Activated CD4-positive, alpha-beta T cell treated with anti-CD3 and anti-CD28 coated beads, Interleukin-2, amount 50 U/mL, for 16 hours (primary cell): Measurements from ENCODE around the gene DCST2.
"Not testable (repeated sequence)": the region's sequence is repeated elsewhere in the genome, so short reads cannot be mapped to it uniquely, and the experiment has no call there.

Experiments
- DNase-seq: peaks from one replicate; pipeline ENCODE4 v3.0.0-alpha.2; 2020

Gene DCST2

DNA sequence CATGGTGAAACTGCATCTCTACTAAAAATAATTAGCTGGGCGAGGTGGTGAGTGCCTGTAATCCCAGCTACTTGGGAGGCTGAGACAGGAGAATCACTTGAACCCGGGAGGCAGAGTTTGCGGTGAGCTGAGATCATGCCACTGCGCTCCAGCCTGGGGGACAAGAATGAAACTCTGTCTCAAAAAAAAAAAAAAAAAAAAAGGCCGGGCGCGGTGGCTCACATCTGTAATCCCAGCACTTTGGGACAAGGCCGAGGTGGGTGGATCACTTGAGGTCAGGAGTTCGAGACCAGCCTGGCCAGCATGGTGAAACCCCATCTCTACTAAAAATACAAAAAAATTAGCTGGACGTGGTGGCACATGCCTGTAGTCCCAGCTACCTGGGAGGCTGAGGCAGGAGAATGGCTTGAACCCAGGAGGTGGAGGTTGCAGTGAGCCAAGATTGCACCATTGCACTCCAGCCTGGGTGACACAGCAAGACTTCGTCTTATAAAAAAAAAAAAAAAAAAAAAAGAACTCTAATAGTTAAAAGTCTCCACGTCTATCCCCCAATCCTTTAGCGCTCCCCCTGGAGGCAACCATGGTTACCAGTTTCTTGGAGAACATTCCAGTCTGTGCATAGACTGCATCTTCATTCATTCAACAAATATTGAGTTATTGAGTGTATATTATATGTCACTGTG is 38.1 kb downstream of the DCST2 start:
- not testable (repeated sequence) for DNase-seq

DNA sequence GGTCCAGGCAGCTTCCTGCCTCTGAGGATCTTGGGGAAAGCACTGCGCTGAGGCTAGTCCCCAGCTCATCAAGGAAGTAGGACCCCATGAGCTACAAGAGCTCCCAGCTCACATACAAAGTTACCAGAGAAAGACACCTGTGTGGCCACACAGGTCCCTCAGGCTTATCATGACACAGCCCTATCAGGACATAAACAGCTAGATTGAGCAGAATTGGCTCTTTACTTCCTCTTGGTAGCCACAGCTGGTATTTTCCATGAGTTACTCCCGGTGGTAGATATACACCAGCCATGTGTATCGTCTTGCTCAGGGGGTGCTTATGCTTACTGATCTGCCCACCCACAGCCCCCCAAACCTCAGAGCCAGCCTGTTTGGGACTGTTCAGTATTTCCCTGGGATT is 39.0 kb downstream of the DCST2 start:
- no peak for DNase-seq

DNA sequence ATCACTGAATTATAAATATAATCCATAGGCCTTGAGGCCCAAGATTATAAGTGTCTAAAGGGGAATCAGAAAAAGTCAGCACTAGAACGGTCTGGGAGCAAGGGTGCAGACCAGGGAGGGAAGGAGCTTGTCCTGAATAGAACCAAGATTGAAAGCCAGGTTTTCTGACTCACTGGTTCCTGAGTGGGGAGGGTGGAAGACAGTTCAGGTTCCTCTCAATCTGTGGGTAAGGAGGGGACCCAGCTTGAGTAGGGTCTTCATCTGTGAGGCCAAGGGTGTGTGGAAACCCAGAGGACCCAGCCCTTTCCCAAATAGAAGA is 39.4 kb downstream of the DCST2 start:
- DNase-seq, result no peak

DNA sequence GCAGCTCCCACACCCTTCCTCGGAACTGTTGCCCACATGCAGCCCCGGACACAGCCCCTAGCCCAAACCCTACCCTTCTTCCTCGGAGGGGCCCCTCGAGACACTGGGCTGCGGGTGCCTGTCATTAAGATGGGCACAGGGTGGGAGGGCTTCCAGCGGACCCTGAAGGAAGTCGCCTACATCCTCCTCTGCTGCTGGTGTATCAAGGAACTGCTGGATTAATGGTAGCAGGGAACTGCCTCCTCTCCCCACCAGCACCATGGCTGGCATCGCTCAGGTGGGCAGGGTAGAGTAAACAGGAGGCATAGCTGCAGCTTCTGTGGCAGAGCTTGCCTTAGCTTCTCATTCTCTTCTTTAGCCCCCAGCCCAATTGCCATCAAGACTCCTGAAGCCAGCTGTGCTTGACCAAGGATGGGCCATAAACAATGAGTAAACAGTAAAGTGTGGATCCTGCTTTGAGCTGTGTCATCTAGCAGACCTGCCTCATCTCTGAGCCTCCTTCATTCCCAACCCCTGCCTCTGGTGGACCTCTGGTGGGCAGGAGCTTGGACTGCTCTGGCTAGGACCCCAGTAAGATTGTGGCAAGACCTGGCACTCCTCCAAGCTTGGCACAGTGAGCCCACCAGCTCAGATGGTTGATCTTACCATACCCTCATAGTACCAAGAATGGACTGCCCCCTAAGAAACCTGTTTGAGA is 39.9 kb downstream of the DCST2 start, which contains the start of gene LENEP:
LENEP (plus strand) TSS at position 15 of the 697 bp plus-strand sequence; CDS start at position 37, 22 bp downstream.
- no peak for DNase-seq

DNA sequence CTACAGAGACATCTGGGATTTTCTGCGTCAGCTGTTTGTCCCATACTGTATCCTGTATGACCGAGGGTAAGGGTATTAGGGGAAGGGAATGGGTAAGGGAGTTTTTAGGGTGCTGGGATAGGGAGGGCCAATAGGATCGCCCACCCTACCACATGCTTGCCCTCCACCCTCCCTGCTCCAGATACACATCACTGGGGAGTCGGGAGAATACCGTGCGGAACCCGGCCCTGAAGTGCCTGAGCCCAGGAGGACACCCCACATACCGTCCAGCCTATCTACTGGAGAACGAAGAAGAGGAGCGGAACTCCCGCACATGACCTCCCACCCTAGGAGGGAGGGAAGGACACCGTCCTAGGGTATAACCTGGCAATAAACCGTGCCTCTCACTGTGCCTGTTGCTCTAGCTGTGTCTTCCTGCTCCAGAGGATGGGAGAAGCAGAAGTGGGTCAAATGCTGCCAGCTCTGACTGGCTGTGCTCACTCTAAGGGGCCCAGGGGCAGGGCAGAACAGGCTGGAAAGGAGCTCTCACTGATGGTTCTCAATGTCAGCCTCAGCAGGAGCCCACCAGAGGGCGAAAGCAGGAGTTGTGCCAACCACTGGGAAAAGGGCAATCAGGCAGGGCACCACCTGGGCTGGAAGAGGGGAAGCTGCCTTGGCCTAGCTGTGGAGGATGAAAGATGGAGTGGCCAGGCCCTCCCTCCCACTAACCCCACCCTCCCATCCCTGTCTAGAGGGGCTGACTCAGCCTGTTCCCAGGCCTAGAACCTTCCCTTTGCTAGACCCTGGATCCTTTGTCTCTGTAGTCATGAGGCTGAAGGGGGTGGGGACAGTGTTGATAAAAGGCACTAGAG is 40.6 kb downstream of the DCST2 start:
- no peak for DNase-seq

DNA sequence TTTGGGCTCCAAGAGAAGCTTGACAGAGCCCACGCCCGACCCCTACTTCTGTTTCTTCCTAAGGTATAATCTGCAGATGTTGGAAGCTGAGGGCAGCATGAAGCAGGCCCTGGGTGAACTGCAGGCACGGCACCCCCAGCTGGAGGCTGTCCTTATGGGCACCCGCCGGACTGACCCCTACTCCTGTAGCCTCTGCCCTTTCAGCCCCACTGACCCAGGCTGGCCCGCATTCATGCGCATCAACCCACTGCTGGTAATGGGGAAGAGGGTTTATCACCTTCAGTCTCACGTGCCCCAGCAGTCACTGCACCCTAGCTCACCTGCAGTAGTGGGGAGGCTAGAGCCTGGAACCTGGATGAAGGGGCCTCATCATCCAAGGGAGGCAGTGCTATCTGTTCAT is 43.3 kb downstream of the DCST2 start:
- DNase-seq, result no peak

DNA sequence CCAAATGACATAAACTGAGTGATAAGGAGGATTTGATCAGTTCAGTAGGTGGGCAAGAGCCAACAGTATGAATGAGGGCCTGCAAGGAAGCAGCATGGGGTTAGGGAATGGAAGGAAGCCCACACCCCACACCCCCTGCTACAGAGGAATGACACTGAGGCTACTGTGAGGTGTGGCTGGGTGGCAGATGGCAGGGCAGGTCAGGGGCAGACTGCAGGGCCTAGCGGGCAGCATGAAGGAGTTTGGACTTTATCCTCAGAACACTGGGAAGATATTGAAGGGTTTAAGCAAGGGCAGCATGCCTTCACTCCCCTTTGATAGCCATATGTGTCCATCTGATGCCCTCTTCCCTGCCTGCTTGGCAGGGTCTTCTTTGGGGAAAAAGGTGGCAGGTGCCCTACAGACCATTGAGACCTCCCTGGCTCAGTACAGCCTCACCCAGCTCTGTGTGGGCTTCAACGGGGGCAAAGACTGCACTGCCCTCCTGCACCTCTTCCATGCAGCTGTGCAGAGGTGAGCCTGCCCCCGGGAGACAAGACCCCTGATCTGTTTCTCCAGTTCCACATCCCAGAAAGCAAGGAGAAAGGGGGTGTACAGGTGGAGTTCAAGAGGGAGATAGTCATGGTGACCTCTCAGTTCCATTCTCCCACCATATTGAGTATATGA is 44.3 kb downstream of the DCST2 start:
- DNase-seq, result no peak

DNA sequence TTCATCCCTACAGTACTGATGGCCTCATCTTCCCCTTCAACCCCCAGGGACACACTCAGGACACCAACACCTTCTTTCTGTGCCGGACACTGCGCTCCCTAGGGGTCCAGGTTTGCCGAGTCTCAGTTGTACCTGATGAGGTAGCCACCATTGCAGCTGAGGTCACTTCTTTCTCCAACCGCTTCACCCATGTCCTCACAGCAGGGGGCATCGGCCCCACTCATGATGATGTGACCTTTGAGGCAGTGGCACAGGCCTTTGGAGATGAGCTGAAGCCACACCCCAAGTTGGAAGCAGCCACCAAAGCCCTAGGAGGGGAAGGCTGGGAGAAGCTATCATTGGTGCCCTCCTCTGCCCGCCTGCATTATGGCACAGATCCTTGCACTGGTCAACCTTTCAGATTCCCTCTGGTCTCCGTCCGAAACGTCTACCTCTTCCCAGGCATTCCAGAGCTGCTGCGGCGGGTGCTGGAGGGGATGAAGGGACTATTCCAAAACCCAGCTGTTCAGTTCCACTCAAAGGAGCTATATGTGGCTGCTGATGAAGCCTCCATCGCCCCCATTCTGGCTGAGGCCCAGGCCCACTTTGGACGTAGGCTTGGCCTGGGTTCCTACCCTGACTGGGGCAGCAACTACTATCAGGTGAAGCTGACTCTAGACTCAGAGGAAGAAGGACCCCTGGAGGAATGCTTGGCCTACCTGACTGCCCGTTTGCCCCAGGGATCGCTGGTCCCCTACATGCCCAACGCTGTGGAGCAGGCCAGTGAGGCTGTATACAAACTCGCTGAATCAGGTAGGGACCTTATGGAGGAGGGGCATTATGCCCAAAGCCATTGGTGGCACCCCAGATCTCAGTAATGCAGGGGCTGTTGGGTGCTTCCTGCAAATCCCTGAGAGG is 45.3 kb downstream of the DCST2 start:
- DNase-seq, result no peak

DNA sequence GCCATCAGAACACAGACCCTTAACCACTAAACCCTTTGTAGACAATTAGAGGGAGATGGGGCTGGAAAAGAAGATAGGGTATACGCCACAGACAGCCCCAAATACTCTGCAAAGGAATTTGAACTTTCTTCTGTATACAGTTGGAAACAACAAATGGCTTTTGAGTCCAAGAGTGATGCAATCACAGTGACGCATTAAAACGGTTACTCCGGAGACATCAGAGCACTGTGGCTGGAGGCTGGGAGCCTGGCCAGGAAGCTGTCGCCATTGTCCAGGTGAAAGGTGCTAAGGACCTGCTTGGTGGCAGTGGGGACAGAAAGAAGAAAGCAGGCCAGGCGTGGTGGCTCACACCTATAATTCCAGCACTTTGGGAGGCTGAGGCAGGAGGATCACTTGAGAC is 46.3 kb downstream of the DCST2 start:
- DNase-seq, result no peak

DNA sequence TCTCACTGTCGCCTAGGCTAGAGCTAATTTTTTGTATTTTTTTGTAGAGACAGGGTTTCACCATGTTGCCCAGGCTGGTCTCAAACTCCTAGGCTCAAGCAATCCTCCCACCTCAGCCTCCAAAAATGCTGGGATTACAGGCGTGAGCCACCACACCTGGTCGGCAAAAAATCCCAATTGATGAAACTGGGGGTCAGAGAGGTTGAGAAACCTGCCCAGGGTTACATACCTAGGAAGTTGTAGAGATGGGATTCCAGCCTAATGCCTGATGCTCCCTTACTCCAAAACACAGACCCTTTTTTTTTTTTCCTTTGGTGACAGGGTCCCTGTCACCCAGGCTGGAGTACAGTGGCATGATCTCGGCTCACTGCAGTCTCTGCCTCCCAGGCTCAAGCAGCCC is 46.8 kb downstream of the DCST2 start:
- DNase-seq, result not testable (repeated sequence)

DNA sequence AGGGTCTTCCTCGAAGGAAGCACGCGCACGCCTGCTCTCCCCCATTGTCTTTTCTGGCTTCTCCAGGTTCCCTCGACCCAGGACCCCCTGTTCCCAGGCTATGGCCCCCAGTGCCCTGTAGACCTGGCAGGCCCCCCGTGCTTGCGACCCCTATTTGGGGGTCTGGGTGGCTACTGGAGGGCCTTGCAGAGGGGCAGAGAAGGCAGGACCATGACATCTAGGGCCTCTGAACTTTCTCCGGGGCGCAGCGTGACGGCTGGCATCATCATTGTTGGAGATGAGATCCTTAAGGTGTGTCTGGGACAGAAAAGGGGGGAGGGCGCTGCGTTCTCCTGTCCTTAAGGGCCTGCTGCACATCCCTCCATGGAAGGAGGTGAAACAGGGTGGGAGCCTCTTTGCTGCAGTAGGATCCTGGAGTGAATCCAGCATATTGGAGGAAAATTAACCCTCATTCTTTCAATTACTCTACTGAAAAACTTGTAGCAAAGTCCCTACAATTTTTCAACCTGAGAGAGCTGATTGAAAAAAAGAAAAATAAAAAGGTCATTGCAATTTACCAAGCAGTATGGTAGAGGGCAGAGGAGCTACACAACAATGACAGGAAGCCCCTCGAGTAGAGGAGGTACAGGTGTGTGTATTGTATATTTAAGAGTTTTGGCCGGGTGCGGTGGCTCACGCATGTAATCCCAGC is 49.7 kb downstream of the DCST2 start:
- DNase-seq, result no peak

DNA sequence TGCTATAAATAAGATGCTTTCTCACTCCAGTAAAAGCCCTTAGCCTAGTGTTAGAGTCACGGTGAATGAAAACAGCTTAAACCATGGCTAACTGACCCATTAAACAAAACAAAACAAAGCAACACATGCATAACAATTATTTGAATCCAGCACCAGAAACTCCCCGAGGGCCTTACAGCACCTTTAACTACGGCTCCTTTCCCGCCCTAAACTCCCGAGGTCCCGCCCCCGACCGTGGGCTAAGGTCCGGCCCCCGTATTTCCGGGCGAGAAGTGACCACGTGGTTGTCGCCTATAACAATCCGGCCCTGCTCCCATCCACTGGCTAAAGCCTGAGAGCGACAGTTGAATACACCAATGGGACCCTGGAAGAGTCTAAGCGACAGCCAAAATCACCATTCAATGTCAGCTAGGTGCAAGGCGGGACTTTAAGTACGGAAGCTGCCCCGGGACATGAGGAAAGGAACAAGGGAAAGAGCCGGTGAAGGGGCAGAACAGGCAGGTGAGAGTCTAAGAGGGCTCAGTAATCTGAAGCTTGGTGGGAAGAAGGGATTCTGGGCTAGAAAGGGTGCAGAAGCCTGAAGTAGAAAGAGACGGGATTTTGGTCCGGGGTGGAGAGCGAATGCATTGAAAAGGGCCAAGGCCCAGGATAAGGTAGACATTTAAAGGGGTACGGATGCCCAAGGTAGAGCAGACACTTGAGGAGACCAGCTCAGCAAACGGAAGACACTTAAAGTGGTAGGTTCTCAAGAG is 50.5 kb downstream of the DCST2 start, which contains the start of gene FLAD1:
FLAD1 (plus strand) TSS at position 448 of the 752 bp plus-strand sequence. CDS start 351 bp downstream, outside the sequence.
- DNase-seq, result peak; percentile 100

DNA sequence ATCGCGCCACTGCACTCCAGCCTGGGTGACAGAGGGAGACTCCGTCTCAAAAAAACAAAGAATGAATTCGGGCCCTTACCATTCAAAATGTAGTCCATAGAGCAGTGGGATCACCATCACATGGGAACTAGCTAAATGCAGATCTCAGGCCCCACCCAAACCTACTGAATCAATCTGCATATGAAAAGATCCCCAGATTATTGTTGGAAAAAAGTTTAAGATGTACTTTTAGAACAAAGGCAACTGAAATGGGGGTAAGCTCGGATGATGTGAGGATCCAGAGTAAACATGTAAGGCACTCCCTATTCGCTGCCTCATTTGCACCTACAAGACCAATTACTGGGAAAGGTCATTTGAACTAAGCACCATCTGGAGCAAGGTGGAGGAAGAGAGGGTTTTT is 51.2 kb downstream of the DCST2 start:
- DNase-seq, result no peak

DNA sequence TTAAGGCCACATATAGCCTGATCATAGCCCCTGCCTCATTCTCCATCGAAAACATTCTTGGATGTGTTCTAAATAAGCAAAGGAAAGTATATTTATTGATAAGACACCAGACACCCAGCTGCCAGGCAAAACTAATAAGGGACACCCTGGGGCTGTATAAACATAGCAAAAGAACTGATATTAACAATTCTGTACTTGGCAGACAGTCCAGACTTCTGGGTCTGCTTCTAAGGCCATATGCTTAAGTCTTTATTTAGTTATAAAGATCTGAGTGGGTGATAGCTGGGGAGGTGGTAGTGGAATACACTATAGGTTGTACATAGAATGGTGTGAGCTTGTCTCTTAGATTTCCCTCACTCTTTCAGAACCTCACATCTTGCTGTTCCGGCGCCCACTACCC is 55.2 kb downstream of the DCST2 start:
- DNase-seq, result no peak

DNA sequence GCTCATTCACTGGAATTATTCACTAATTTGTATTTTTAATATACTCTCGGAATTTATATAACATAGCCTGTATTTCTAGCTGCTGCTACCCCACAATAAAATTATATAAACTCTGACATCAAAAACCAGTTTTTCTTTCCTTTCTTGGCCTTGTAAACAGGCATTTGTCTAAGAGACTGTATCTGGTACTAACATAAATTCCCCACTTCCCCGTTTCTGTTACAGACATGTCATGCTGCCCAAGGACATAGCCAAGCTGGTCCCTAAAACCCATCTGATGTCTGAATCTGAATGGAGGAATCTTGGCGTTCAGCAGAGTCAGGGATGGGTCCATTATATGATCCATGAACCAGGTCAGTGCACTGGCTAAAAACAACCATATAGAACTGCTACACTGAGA is 55.8 kb downstream of the DCST2 start:
- not testable (repeated sequence) for DNase-seq

DNA sequence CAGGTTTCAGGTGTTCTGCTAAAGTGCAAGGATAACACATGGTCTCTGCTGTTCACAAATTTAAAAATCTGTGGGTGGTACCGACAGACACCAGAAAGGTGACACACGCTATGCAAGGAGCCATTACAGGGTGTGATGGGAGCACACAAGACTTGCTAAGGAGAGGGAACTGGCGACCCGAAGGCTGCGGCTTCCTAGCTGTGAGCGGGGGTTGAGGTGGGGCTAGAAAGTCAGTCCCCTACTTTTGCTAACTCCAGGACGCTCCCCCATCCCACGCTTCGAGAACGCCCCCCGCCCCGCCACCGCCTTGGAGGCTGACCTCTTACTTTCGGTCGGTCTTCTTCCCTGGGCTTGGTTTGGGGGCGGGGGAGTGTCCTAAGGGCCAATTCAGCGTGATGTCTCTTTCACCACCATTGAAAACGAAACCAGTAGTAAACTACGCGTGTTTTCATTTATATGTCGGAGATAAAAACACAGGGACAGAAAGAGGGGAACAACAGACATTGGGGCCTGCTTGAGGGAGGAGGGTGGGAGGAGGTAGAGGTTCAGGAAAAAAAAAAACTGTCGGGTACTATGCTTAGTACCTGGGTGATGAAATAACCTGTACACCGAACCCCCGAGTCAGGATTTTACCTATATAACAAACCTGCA is 58.0 kb downstream of the DCST2 start:
- peak; percentile 69 for DNase-seq

DNA sequence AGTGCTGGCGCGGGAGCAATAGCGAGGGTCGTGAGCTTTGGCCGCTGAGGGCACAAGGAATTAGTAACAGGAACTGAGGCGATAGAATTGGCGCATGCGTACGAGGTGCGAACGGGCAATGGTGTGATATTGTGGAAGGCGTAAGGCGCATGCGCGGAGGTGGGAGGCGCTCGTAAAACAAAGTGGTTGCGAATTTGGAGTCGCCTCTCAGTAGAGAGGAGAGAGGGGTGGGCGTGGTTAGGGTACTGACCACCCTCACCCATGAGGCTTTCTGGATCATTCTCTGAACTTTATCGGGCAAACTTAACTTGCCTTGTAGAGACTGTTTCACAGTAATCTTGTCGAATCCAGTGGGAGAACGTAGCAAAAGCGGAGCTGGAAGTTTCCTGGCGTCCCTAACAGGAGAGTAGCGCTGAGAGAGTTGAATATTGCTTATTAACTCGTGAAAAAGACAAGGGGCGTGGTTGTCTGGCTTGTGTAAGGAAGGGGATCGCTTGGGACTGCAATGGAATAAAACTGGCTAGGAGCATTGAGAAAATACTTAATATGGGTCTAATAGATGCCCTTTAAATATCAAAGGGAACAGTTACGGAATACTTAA is 58.7 kb downstream of the DCST2 start:
- DNase-seq, result peak; percentile 98

DNA sequence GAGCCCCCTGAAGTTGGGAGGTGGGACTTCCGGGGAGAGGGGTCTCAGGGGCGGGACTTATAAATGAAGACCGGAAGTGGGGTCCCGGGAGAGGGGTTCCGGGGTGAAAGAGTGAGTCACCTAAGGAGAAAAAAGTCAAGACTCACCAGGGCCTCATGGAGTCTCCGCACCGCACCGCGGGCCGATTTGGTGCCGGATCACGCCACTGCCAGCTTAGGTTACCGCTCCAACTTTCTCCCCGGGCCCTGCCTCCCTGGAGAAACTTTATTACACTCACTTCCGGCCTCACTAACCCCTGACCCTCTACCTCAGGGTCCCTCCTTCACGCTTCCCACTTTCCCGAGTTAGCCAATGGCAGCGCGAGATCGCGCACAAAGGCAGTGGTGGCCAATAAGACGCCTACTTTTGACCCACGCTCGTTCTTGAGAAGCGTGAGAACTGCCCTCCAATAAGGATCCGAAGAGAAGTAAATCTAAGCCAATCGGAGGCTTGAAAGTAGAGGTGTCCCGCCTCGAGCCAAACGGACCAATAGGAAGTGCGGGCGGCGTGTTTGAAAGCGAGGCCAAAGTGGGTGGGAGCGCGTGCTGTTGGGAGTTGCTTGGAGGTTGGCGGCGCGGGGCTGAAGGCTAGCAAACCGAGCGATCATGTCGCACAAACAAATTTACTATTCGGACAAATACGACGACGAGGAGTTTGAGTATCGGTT is 59.3 kb downstream of the DCST2 start, which contains the start of gene CKS1B:
CKS1B (plus strand) TSS at position 580 of the 706 bp plus-strand sequence; CDS start at position 645, 65 bp downstream.
- peak; percentile 99 for DNase-seq
